GM19099 (cell line): ENCODE data around the gene HBZ.

Source experiments
- POLR2A ChIP-seq: IDR thresholded peaks from 3 replicates; pipeline ENCODE4 v1.6.1; 2011; ENCODE audit warnings: low read depth; ENCODE audit not compliant: insufficient read length; ENCODE audit errors: extremely low read depth

The HBZ gene

GRCh38 chr16:152141-153128 is at the start of gene HBZ:
TSS of gene HBZ (plus strand) at chr16:152644. CDS start at chr16:152910, 266 bp downstream.
- TF ChIP-seq POLR2A = no peak

- no peak for TF ChIP-seq POLR2A
Observed at GRCh38 chr16:104355-104754, 48.1 kb upstream of the HBZ start.

GRCh38 chr16:104928-105327 is 47.5 kb upstream of the HBZ start:
- no peak for TF ChIP-seq POLR2A

- no peak for TF ChIP-seq POLR2A
Observed at GRCh38 chr16:105521-105920, 46.9 kb upstream of the HBZ start.

- TF ChIP-seq POLR2A = no peak
Observed at GRCh38 chr16:106623-107324, 45.7 kb upstream of the HBZ start.

- no peak for TF ChIP-seq POLR2A
Observed at GRCh38 chr16:112153-112840, 40.1 kb upstream of the HBZ start.

GRCh38 chr16:114327-114726 is 38.1 kb upstream of the HBZ start:
- TF ChIP-seq POLR2A = no peak

GRCh38 chr16:116015-116414 is 36.4 kb upstream of the HBZ start:
- no peak for TF ChIP-seq POLR2A

GRCh38 chr16:117379-118365 is 34.8 kb upstream of the HBZ start:
- TF ChIP-seq POLR2A = no peak

- no peak for TF ChIP-seq POLR2A
Observed at GRCh38 chr16:118857-119256, 33.6 kb upstream of the HBZ start.

GRCh38 chr16:119295-119694 is 33.1 kb upstream of the HBZ start:
- TF ChIP-seq POLR2A = no peak

- no peak for TF ChIP-seq POLR2A
Observed at GRCh38 chr16:119835-120491, 32.5 kb upstream of the HBZ start.

GRCh38 chr16:120756-121155 is 31.7 kb upstream of the HBZ start:
- TF ChIP-seq POLR2A = no peak

GRCh38 chr16:122361-122760 is 30.1 kb upstream of the HBZ start:
- TF ChIP-seq POLR2A = no peak
